NCI-H1105 (cell line): ENCODE measurements around the gene STEAP1B.
"Not testable (repeated sequence)": the region's sequence is repeated elsewhere in the genome, so short reads cannot be mapped to it uniquely, and the experiment has no call there.

Experiments used
- DNase-seq: peaks from one replicate; lab custom pipeline; 2025; lab: John Stamatoyannopoulos, UW

The STEAP1B gene

DNA sequence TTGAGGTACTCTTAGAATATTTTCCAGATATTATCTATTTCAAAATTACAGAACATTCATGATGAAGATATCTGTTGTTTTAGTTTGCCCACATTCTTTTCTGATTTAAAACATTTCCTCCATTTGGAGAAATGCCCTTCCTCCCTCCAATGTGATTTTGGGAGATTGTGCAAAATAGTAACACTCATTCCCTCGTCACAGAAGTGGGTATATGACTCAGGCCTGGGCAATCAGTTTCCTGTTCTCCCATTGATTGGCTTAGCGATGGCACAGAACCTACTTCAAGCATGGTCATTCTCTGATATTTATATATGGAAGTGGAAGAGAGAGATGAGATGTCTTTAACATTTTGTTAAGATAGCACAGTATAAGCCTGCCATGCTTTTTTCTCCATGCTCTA, 3.1 kb downstream of the STEAP1B start:
- not testable (repeated sequence) for DNase-seq

DNA sequence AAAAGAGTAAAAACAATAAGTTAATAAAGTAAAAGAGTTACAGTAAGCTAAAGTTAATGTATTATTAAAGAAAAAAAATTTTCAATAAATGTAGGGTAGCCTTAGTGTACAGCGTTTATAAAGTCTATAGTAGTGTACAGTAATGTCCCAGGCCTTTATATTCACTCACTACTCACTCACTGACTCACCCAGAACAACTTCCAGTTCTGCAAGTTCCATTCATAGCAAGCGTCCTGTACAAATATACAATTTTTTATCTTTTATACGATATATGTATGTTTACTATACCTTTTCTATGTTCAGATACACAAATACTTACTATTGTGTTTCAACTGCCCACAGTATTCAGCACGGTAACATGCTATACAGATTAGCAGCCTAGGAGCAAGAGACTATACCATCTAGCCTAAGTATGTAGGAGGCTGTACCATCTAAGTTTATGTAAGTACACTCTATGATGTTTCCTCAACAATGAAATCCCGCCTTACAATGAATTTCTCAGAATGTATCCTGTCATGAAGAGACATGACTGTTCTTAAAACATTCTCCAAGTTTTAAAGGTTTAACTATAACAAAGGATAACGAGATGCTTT, 3.6 kb downstream of the STEAP1B start:
- not testable (repeated sequence) for DNase-seq

DNA sequence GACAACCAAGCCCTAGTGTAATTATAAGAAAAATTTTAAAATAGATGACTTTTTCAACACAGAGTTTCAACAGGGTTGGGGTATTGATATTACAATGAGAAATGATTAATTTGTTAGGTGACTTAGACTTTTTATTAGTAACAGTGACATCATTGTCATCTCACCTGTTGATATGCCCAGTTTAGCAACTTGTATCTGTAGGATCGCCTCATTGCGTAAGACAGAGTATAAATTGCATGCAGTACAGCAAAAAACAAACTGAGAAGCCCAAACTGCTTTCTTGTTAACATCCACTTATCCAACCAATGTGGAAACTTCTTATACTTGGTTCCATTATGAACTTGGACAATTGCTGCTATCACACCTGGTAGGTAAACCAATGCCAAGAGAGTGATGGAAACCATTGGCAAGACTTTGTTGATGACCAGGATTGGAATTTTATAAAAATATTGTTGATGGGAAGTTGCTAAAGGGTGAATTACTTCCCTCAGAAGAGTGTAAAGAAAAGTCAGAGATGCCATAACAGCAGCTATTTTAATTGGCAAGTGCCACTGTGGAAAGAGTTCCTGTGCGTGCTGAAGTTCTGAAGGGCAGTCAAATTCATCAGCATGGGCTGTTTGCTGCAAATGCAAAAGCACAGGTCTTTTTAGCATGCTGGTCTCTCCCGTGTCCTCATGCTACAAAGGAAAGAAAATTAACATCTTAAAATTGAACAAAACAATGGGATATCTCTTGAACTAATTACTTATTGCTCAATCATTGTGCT, 6.6 kb downstream of the STEAP1B start:
- not testable (repeated sequence) for DNase-seq

DNA sequence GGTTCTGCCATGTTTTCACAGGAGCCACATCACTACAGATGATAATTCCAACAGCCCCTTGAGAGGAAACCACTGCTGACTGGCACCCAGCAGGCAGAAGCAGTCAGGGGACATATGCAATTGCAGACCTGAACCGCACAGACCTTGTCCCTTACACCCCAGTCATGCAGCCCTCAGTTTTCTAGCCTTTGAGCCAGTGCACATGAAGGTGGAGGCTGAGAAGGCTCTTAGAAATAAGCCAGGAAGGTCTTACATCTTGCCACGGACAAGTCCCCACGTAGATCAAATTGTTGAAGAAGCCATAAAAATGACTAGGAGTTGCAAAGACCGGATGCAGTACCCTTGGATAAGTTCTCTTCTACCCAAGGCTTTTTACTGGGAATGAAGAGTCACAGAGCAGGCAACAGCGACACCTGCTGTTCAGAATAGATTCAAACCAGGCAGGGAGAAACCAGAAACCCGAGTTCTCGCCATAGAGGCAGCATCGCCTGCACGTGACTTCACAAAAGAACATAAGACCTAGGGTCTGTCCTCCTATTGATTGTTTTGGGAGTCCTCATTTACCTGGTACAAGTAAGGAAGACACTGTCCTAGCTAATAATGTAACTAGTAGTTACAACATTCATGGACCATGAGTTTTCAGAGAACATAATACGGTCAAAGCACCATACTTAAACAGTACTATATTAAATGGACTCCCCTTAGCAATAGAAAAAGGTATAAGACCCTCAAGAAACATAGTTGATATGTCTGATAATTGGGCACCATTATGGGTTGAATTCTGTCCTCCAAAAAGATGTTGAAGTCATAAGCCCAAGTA, 11.1 kb downstream of the STEAP1B start:
- DNase-seq = peak; percentile 63

DNA sequence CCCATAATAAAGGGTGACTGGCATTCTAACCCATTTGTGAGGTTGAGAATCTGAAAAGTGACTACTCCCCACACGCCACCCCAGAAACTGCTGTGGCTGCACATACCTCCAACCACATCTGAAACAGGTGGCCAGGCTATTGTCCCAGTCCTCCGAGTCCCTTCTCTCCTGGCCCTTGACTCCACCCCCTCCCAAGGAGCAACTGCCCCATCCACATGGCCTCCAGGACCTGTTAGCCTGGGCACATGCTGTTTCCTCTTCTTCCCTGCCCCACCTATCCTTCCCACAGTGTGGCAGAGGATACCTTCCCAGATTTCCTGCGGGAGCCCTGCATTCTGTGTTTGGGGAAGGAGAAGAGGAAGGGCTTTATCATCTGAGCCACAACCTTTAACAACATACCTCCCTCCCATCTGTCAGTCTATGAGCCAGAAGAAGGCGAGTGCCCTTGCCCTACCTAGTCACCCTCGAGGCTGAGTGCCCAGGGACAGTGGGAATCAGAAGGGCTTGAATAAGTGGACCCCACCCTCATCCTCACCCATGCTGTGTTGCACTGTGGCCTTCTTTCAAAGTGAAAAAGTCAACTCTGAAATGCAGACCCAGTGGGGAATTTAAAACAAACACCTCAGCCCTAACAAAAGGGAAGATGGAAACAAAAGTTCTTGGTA, 11.9 kb downstream of the STEAP1B start:
- DNase-seq = no peak

DNA sequence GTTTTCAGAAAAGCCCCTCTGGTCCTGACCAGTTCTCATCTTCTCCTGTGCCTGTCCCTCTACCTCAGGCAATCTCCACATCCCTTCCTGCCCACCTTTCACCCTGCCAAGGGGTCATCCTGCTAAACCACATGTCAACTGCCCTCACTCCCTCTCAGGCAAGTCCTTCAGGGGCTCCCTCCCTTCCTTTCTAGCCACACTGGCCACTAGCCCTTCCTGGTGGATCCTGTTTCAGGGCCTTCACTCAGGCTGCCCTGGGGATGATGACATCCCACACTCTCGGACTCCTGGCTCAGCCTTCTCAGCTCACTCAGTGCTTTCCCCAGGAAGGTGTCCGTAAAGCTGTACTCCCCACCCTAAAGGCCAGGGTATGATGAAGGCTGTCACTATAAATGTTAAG, 13.4 kb downstream of the STEAP1B start:
- DNase-seq = no peak

DNA sequence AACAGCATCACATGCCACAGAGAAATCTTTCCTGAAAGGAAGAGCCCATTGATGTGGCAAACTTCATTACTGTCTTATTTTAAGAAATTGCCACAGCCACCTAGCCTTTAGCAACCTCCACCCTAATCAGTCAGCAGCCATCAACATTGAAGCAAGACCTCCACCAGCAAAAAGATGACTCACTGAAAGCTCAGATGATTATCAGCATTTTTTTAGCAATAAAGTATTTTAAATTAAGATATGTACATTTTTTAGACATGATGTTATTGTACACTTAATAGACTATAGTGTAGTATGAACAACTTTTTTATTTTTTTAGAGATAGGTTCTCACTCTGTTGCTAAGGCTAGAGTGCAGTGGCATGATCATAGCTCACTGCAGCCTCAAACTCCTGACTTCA, 14.8 kb downstream of the STEAP1B start:
- DNase-seq = no peak

DNA sequence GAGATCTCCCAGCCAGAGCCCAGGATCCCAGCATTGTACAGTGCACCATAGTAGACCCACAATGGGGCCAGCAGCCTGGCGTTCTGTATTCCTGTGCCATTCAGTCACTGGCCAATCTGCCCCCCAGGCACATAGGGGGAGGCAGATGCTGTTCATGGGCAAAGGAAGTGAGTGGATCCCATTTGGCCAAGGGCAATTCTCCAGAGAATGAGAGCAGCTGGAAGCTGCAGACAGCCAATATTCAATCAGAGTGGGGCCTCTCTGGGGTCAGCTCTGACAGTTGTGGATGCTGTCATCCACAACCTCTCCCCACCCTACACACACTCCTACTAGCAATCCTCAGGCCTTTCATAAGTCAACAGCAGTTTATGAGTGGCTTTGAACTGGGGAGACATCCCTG, 17.5 kb downstream of the STEAP1B start:
- no peak for DNase-seq

DNA sequence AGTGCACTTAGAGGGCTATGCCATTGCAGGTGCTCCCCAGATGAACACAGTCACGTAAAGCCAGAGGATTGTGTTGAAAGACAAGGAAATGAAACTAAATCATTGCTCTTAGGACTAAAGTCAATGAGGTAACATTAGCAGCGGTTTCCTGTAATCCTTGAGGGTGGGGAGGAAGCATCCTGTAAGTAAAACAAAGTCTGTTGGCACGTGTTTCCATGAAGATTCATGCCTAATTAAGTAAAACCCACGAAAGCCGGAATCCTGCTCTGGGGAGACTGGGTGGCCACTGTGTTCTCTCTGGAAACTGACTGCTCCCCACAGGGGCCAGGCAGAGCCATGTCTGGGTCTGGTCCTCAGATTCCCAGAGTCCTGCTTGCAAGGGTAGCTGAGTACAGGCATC, 18.3 kb downstream of the STEAP1B start:
- no peak for DNase-seq

DNA sequence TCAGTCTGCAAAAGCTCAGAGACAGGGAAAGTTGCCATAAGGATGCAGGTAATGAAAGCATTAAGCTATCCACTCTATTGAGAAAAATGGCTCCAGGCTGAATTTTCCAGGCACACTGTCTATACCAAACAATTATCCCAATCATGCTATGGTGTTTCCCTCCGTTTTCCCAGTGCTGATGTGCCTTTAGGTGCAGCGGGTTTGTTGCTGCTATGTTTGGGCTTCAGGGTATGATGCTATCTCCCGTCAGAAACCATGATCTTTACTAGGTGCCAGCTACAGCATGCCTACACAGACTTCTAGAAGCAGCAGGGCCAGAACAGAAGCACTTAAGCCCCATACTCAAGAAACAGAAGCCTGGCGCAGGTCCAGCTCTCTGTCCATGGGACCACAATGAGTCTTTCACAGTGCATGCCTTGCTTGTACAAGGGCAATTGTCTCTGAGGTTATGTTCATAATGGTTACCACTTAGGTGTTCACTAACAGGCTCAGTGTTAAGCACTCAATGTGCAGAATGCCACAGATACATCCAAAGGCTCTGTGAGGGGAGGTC, 19.4 kb downstream of the STEAP1B start:
- no peak for DNase-seq

DNA sequence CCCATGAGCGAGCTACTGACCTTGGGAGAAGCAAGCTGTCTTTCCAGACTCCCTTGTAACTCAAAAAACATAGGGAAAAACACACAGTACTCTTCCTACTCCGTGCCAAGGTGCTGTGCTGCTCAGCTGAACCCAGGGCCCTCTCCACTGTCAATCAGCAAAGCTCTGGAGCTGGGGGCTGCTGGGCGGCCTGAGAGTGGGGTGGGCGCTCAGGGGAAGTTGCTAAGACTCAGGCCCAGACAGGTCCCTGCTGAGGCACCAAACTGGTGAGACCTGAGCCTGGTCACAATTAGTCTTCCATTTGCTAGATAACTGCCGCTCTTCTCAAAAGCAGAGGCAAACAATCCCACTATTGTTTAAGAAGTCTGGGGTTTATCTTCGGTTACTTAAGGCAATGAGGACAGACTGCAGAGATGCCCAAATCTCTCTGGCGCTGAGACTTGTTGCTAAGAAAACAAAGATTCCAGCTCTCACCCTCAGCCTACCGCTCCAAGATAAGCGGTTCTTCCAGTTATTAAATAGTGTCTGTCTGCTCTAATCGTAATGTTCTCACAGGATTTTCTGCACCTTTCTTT, 22.0 kb downstream of the STEAP1B start:
- no peak for DNase-seq

DNA sequence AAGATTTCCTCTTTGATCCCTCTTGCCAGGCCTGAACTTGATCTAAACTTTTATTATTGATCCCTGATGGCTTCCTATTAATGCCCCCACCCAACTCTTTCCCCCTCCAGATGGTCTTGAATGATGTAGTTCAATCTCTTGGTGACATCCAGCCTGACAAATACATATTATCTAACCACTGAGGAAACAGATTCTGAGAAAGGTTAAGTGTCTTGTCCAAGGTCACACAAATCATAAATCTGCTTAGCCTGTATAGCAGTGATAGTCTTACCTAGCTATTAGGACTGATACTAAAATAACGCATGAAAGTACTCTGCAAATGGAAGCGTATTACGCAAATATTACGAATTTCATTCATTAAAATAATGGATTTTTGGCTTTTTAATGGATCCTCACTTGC, 22.7 kb downstream of the STEAP1B start:
- no peak for DNase-seq

DNA sequence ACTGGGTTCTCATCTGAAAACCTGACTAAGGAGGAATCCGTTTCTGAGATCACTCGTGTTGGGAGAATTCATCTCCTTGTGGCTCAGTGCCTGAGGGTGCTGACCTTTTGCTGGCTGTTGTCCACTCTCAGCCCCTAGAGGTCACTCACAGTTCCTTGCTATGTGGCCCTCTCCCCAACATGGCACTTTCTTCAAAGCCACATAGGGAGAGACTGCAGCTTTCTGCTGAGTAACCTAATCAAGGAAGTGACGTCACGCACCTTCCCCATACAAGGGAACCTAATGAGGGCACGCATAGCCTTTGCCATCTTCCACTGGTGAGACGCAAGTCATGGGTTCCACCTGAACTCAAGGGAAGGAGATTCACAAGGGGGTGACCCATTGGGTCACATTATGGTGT, 23.2 kb downstream of the STEAP1B start:
- DNase-seq = no peak

DNA sequence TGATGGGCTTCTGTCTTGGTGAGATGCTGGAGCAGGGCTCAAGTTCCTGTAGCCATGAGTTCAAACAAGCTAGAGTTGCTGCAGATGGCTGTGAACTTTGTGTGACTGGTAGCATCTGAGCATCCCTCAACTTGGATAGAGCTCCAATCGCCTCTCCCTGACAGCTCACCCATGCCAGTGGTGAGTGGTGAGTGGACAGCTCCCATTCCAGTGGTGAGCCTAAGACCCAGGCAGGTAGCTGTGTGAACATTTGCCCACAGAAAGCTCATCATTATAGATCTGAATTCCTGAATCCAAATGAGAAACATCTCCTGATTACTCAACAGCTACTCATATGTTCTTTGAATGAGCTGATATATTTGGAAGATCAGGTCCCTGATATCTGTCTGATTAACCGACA, 25.3 kb downstream of the STEAP1B start:
- DNase-seq = no peak

DNA sequence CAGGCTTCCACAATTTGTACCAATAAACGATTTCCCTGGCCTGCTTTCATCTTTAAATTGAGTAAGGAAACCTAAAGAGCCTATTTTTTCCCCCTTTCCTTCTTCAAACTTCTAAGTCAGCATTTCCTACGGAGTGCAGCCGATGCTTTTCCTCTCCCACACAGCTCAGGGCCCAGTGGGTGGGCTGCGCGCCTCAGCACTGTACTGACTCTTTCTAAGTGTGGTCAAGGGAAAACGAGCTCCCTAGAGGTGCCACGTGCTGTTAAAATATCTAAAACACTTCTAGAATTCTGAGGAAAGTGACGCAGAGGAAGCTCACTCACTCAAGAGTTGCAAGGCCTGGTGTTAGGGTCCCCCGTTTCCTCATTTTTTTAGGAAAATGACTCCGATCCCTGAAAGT, 29.0 kb downstream of the STEAP1B start:
- DNase-seq = no peak

DNA sequence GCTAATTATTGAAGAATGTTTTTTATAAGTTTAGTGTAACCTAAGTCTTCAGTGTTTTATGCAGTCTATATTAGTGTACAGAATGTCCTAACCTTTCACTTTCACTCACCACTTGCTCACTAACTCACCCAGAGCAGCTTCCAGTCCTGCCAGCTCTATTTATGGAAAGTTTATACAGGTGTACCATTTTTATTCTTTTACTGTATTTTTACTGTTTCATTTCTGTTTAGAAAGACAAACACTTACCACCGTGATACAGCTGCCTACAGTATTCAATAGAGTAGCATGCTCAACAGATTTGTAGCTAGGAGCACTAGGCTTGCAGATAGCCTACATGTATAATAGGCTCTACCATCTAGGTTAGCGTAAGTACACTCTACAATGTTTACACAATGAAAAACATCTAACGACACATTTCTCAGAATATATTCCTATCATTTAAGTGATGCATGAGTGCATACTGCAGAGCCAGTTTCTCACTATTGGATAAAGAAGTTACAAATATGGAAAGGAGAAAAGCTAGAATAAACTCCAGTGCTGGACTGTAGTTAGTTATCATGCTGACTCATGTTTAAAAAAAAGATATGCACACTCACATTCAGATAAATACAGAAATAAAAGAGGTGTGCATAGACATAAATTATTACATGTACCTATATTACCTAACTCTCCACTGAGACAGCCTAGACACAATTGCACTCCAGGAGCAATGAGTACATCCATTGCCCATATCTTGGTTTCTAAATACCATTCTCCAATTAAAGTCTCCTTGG, 30.4 kb downstream of the STEAP1B start:
- no peak for DNase-seq

DNA sequence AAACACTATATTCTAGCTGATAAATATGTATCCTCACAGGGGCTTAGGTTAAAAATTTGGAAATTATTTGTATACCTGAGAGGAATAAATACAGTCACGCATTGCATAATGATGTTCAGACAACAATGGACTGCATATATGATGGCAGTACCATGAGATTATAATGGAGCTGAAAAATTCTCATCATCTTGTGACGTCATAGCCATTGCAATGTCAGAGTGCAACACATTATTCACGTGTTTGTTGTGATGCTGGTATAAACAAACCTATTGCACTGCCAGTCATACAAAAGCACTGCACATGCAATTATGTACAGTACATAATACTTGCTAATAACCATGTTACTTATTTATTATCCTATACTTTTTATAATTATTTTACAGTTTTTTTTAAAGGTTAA, 31.4 kb downstream of the STEAP1B start:
- no peak for DNase-seq

DNA sequence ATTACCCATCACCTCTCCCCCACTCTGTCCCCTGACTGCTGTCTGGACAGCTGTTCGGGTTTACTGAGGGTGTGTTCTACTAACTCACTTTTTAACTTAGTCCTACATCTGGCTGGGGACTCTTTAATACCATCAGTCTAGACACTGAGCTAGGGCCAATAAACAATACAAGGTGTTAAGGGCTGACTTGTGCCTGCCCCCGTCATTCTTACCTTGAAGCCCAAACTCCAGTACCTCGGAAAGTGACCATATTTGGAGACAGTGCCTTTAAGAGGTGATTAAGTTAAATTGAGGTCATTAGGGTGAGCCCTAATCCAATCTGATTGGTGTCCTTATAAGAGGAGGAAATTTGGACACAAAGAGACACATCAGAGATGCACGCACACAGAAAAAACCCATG, 35.7 kb downstream of the STEAP1B start:
- no peak for DNase-seq

DNA sequence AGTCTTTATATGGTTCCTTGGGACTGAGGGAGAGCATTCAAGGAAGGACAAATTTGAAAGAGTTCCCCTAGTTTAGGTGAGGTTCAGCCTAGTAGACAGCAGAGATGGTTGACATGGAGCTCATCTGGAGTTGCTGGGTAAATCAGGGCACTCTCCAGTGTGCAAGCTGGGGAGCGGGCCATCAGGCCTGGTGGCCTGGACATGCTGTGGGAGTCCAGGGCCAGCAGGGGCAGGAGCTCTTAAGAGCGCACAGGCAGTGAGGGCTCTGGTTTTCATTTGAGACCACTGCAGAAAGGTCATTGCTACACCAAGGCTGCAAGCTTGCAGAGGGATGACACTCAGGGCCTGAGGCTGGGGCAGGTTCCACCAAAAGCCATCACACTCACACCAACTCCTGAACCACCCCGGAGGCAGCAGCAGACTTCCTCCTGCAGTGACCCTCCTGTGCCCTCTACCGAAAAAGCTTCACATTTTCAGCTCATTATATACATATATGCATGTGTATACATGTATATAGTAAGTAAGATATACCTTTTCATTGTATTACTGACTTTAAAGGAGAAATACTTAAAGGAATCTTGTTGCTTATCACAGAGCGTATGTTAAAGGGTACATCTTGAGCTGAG, 39.5 kb downstream of the STEAP1B start:
- DNase-seq = no peak

DNA sequence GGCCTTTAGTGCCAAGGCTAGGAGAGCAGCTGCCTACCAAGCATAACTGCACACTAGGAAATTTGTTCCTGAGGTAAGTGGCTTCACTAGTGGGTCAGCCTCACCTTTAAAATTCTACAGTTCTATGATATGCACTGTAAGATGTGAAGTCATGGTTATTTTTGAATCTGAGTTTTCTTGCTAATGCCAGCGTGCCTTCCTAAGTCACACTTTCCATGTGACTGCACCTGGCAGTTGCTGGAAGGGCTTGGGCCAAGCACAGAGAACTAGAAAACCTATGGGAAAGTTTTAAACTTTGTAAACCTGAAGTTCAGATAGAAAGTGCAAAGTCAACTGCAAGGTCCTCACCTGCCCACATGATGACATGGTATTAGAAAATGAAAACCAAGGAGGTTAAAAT, 42.5 kb downstream of the STEAP1B start:
- no peak for DNase-seq

DNA sequence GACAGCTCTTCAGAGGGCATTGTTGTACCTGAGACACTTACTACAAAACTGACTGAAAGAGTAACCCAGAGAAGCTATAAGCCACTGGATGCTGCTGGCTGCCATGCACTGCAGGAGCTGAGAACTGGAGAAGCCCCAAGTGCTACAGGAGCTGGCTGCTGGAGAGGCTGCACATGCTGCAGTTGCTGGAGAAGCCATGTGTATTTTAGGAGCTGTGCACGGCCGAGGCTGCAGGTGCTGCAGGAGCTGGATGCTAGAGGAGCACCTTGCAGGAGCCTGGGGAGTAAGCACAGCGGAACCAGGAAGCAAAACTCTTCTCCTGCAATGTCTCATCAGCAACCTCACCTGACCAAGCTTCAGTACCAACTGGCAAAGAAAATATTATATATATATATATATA, 45.5 kb downstream of the STEAP1B start:
- no peak for DNase-seq
